DMS 273 treated with DMSO at 0.1 percent for 48 hours (cell line): ENCODE results near the gene NUAK1.

Experiments used
- DNase-seq: peaks from one replicate; lab custom pipeline; 2025; lab: John Stamatoyannopoulos, UW

NUAK1 gene

GRCh38 chr12:106109168-106109910, 29.4 kb downstream of the NUAK1 start:
- no peak for DNase-seq

- no peak for DNase-seq
Measured at GRCh38 chr12:106108185-106108835, 30.4 kb downstream of the NUAK1 start.

- no peak for DNase-seq
Measured at GRCh38 chr12:106107566-106107965, 31.2 kb downstream of the NUAK1 start.

GRCh38 chr12:106106892-106107291, 31.9 kb downstream of the NUAK1 start:
- no peak for DNase-seq

- DNase-seq = no peak
Measured at GRCh38 chr12:106106061-106106566, 32.6 kb downstream of the NUAK1 start.

GRCh38 chr12:106101803-106102202, 37.0 kb downstream of the NUAK1 start:
- no peak for DNase-seq

- no peak for DNase-seq
Measured at GRCh38 chr12:106098691-106099200, 40.0 kb downstream of the NUAK1 start.

- no peak for DNase-seq
Measured at GRCh38 chr12:106097011-106097410, 41.7 kb downstream of the NUAK1 start.

GRCh38 chr12:106096376-106096775, 42.4 kb downstream of the NUAK1 start:
- no peak for DNase-seq

- no peak for DNase-seq
Measured at GRCh38 chr12:106094304-106094703, 44.5 kb downstream of the NUAK1 start.

GRCh38 chr12:106093246-106093645, 45.5 kb downstream of the NUAK1 start:
- DNase-seq = no peak

GRCh38 chr12:106091446-106091820, 47.3 kb downstream of the NUAK1 start:
- no peak for DNase-seq

- DNase-seq = no peak
Measured at GRCh38 chr12:106090591-106091445, 47.9 kb downstream of the NUAK1 start.

GRCh38 chr12:106089935-106090334, 48.8 kb downstream of the NUAK1 start:
- DNase-seq = no peak

GRCh38 chr12:106088811-106089485, 49.8 kb downstream of the NUAK1 start:
- no peak for DNase-seq

- DNase-seq = no peak
Measured at GRCh38 chr12:106088246-106088808, 50.4 kb downstream of the NUAK1 start.

- no peak for DNase-seq
Measured at GRCh38 chr12:106086696-106087095, 52.1 kb downstream of the NUAK1 start.

GRCh38 chr12:106085213-106085612, 53.5 kb downstream of the NUAK1 start:
- DNase-seq = no peak

GRCh38 chr12:106084759-106085158, 54.0 kb downstream of the NUAK1 start:
- DNase-seq = no peak

GRCh38 chr12:106084014-106084671, 54.6 kb downstream of the NUAK1 start:
- no peak for DNase-seq
